Endothelial cell of umbilical vein (primary cell): ENCODE data around the gene BMPR1A. TPM values are rescaled to one million over a fixed set of nuclear protein-coding genes. Genes with fewer than 3 reads are reported as not detected.

ENCODE experiments used
- BruUV-seq: library from RNA; stranded (reverse); fragments of 400-500 nt; replicated peaks from 2 replicates; lab custom pipeline; 2021; lab: Mats Ljungman, UMichigan
- CTCF ChIA-PET: fragments of 300-600, 350-600 bp; sonication (Branson Sonifier 250); formaldehyde crosslinking; loops from one replicate; lab custom pipeline; 2021; ENCODE audit warnings: antibody characterized with exemption, inconsistent platforms; lab: Charles Lee
- POLR2A ChIA-PET: fragments of 300-600, 350-600 bp; sonication (Branson Sonifier 250); formaldehyde crosslinking; loops from one replicate; lab custom pipeline; 2021; ENCODE audit warnings: antibody characterized with exemption, inconsistent platforms; lab: Charles Lee
- DNase-seq: peaks from one replicate; pipeline ENCODE4 v3.0.0-alpha.2; 2011; ENCODE audit warnings: low read depth, low spot score
- FAIRE-seq: peaks from 2 replicates; lab custom pipeline; 2011; peaks lifted over from hg19 to GRCh38; lab: Jason Lieb, UNC
- H2AFZ ChIP-seq: 2 replicates; pipeline ENCODE4 v1.6.0; 2012; ENCODE audit warnings: low read depth, low read length, control low read depth, inconsistent platforms
- H3K27ac ChIP-seq: 2 replicates; pipeline ENCODE4 v1.5.1; 2011; ENCODE audit warnings: low read depth, mild to moderate bottlenecking, control low read depth, low read length, moderate library complexity; ENCODE audit not compliant: insufficient read depth
- H3K27me3 ChIP-seq, 2 experiments: 2 replicates each; pipeline versions ENCODE4 v1.6.0 to v1.6.1; 2011; ENCODE audit warnings: low read length in 2 of 2, mixed read lengths in 1 of 2; ENCODE audit not compliant: control insufficient read depth in 2 of 2, insufficient read depth in 2 of 2
- H3K36me3 ChIP-seq, 2 experiments: 2 replicates in 1 of 2; 3 replicates in 1 of 2; pipeline ENCODE4 v1.5.1; 2011; ENCODE audit warnings: low read length in 2 of 2, mild to moderate bottlenecking in 1 of 2, moderate library complexity in 1 of 2; ENCODE audit not compliant: control insufficient read depth in 2 of 2, insufficient read depth in 2 of 2; ENCODE audit errors: extremely low read depth in 1 of 2
- H3K4me1 ChIP-seq: 3 replicates; pipeline ENCODE4 v1.5.1; 2011; ENCODE audit warnings: mild to moderate bottlenecking, low read length; ENCODE audit not compliant: control insufficient read depth, insufficient read depth; ENCODE audit errors: extremely low read depth
- H3K4me2 ChIP-seq: 2 replicates; pipeline ENCODE4 v1.6.1; 2011; ENCODE audit warnings: low read length, control low read depth, mixed read lengths; ENCODE audit not compliant: insufficient read depth
- H3K4me3 ChIP-seq, 3 experiments: fragments of 200-600 bp in 1 of 3; sonication (generic), shearing (Covaris generic) in 1 of 3; replicated peaks in 1 of 3; 2 replicates each; pipeline ENCODE4 v1.5.1; 2011 to 2016; ENCODE audit warnings: control low read depth in 3 of 3, low read length in 3 of 3, mild to moderate bottlenecking in 2 of 3, inconsistent platforms in 1 of 3, low read depth in 1 of 3, moderate library complexity in 1 of 3; ENCODE audit not compliant: insufficient read depth in 1 of 3
- H3K79me2 ChIP-seq: 2 replicates; pipeline ENCODE4 v1.6.0; 2012; ENCODE audit warnings: low read length, inconsistent platforms; ENCODE audit not compliant: control insufficient read depth, insufficient read depth
- H3K9ac ChIP-seq: replicated peaks from 2 replicates; pipeline ENCODE3; 2011; ENCODE audit warnings: low read length, control low read depth; ENCODE audit not compliant: insufficient read depth; ENCODE audit errors: extremely low read depth
- H3K9me1 ChIP-seq: replicated peaks from 3 replicates; pipeline ENCODE4 v1.6.0; 2011; ENCODE audit warnings: mild to moderate bottlenecking, low read length; ENCODE audit not compliant: control insufficient read depth, insufficient read depth; ENCODE audit errors: extremely low read depth
- H3K9me3 ChIP-seq: replicated peaks from 2 replicates; pipeline ENCODE4 v1.5.1; 2012; ENCODE audit warnings: low read length, inconsistent platforms; ENCODE audit not compliant: control insufficient read depth, insufficient read depth
- H4K20me1 ChIP-seq: replicated peaks from 2 replicates; pipeline ENCODE3; 2011; ENCODE audit warnings: mild to moderate bottlenecking, low read length; ENCODE audit not compliant: control insufficient read depth, insufficient read depth; ENCODE audit errors: extremely low read depth
- EZH2 ChIP-seq: IDR thresholded peaks from 2 replicates; pipeline ENCODE4 v1.6.1; 2012; ENCODE audit warnings: borderline replicate concordance, low read depth, mild to moderate bottlenecking, moderate library complexity, low read length, inconsistent platforms; ENCODE audit not compliant: severe bottlenecking
- FOS ChIP-seq: IDR thresholded peaks from 2 replicates; pipeline ENCODE4 v1.6.1; 2011; ENCODE audit warnings: mild to moderate bottlenecking, low read length, moderate library complexity, borderline replicate concordance; ENCODE audit not compliant: insufficient read depth
- GATA2 ChIP-seq: IDR thresholded peaks from 2 replicates; pipeline ENCODE4 v1.7.0; 2011; ENCODE audit warnings: low read depth, mild to moderate bottlenecking, moderate library complexity, mixed read lengths, low read length; ENCODE audit not compliant: insufficient read length, insufficient read depth
- JUN ChIP-seq: IDR thresholded peaks from 2 replicates; pipeline ENCODE4 v1.6.1; 2011; ENCODE audit warnings: borderline replicate concordance, low read depth; ENCODE audit not compliant: insufficient read length, insufficient read depth
- MAX ChIP-seq: IDR thresholded peaks from 2 replicates; pipeline ENCODE4 v1.6.1; 2011; ENCODE audit not compliant: insufficient read depth, insufficient read length
- MYC ChIP-seq: IDR thresholded peaks from one replicate; pipeline ENCODE4 v1.6.1; 2011; ENCODE audit warnings: mild to moderate bottlenecking, low read depth, low read length
- POLR2A ChIP-seq: IDR thresholded peaks from 2 replicates; pipeline ENCODE4 v1.6.1; 2012; ENCODE audit warnings: low read depth, mild to moderate bottlenecking, control low read depth, low read length
- POLR2AphosphoS5 ChIP-seq: IDR thresholded peaks from 2 replicates; pipeline ENCODE4 v1.6.1; 2012; ENCODE audit warnings: low read depth, mild to moderate bottlenecking, control low read depth, low read length, moderate library complexity; ENCODE audit not compliant: insufficient read depth
- dilution Hi-C: fragments of 300-500 bp; cut with MboI; formaldehyde crosslinking; loops from one replicate; pipeline ENCODE4 v1.15.0; 2019; ENCODE audit warnings: low sequenced_read_pairs; ENCODE audit not compliant: extremely low pct_ligation_motif_present
- intact Hi-C: fragments of 100-400 bp; cut with micrococcal nuclease; formaldehyde crosslinking; loops from one replicate; pipeline ENCODE4 v1.10.0; 2022
- polyA plus RNA-seq, 4 experiments: library from polyadenylated mRNA; depleted of rRNA in 3 of 4; stranded (reverse) in 3 of 4; unstranded in 1 of 4; fragments of >200 nt; gene quantifications; 2 replicates each; pipeline versions ENCODE4 v1.2.1 to v1.2.3, GENCODE V29; 2011 to 2012; ENCODE audit warnings: missing spikeins in 1 of 4
- total RNA-seq: library from RNA; stranded (reverse); gene quantifications from 2 replicates; pipeline ENCODE4 v1.2.3, GENCODE V29; 2021
- TF ChIP-seq, protein P1 (sequence below), 2 donors: IDR thresholded peaks; 1 replicate in 1 of 2; 2 replicates in 1 of 2; pipeline ENCODE4 v1.5.1; 2011; ENCODE audit warnings: low read length in 2 of 2, mild to moderate bottlenecking in 2 of 2, moderate library complexity in 2 of 2, control low read depth in 1 of 2, inconsistent platforms in 1 of 2, low read depth in 1 of 2; ENCODE audit not compliant: insufficient read depth in 1 of 2; ENCODE audit errors: extremely low read depth in 1 of 2

BMPR1A gene
- total and polyA plus RNA-seq, 2 donors (not counting 3 experiments of a cell fraction or from before 2014, with no cell fraction given): not detected

- H3K36me3 ChIP-seq: no peaks in the 10 kb centered on the region
- H3K27ac ChIP-seq: no peak overlapping the region
- H3K9me3 ChIP-seq: no peaks in the 10 kb centered on the region
- H2AFZ ChIP-seq: no peak overlapping the region
- CTCF ChIA-PET: no interaction called here
- H3K4me3 ChIP-seq: no peak overlapping the region
- H3K4me1 ChIP-seq: no peaks in the 10 kb centered on the region
- no TSS peak for BruUV-seq
- H3K27me3 ChIP-seq: peaks cover 14 to 37% of the 10 kb centered on the region in 2 experiments
- DNase-seq (no peak), FAIRE-seq (no peak)
- H3K9ac ChIP-seq: no peak overlapping the region
- TF ChIP-seq EZH2 (no peak), FOS (no peak), POLR2AphosphoS5 (no peak), MYC (no peak), JUN (no peak), GATA2 (no peak), POLR2A (no peak), MAX (no peak)
- TF ChIP-seq, protein P1, sequence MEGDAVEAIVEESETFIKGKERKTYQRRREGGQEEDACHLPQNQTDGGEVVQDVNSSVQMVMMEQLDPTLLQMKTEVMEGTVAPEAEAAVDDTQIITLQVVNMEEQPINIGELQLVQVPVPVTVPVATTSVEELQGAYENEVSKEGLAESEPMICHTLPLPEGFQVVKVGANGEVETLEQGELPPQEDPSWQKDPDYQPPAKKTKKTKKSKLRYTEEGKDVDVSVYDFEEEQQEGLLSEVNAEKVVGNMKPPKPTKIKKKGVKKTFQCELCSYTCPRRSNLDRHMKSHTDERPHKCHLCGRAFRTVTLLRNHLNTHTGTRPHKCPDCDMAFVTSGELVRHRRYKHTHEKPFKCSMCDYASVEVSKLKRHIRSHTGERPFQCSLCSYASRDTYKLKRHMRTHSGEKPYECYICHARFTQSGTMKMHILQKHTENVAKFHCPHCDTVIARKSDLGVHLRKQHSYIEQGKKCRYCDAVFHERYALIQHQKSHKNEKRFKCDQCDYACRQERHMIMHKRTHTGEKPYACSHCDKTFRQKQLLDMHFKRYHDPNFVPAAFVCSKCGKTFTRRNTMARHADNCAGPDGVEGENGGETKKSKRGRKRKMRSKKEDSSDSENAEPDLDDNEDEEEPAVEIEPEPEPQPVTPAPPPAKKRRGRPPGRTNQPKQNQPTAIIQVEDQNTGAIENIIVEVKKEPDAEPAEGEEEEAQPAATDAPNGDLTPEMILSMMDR (IDR thresholded peaks at IDR 0.05; ENCODE audit: extremely low read depth in 1 of 2, insufficient read depth in 1 of 2, low read depth in 1 of 2, low read length in 2 of 2): no peak
- no peaks in the 10 kb centered on the region for H3K9me1 ChIP-seq
- POLR2A ChIA-PET: no interaction called here
- dilution Hi-C loops (no loop called here), intact Hi-C loops (no loop called here)
- H3K4me2 ChIP-seq: no peak overlapping the region
- no peaks in the 10 kb centered on the region for H3K79me2 ChIP-seq
- no peaks in the 10 kb centered on the region for H4K20me1 ChIP-seq
Measured at GRCh38 chr10:86799188-86799845, 42.9 kb downstream of the BMPR1A start.
